ENCODE measurements around the gene ATXN7L1. TPM values are rescaled to one million over a fixed set of nuclear protein-coding genes. Genes with fewer than 3 reads are reported as not detected.

ATXN7L1 gene
- total and polyA plus RNA-seq, 2 of the 8 experiments (the other 6 are each of a cell fraction or from before 2014, with no cell fraction given): 14.3 to 34.0 TPM

DNA sequence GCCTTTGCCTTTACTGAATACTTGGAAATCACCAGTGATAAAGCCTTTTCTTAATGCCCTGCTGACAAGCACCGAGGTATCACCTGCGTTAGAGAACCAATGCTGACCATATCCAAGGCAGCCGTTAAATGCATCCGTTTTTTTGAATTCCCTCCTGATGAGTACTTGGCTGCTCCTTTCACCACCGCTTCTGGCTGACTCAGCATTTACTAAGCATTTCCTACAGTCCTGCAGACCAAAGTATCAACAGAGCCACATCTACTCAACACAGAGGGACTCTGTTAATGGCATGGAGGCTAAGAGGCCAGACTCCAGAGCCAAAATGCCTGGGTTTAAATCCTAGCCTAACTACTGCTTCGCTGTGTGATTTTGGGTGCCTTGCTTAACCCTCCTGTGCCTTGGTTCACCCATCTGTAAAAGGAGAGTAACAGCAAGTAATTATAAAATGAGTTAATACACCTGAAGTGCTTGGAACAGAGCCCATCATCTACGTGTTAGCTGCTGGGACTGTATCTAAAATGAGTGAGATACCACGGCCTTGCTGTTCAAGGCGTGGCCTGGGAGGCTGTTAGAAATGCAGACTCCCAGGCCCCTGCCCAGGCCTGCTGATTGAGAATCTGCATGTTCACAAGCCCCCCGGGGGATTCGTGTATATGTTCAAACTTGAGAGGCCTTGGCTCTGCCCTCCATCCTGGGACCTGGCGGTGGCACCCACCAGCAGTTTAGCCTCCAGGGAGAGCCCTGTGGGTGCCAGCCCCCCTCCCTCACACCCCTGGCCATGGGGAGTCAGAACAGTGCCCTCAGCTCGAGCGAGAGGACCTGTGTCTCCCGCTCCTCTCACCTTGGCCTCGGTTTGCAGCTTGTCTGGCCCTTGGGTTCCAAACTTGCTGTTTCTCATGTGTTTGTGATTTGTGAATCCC is 264.3 kb downstream of the ATXN7L1 start:
- Histone ChIP-seq H3K4ac (replicated peaks; ENCODE audit: insufficient read length, low read depth, low read length) (no peak overlapping the region), H2BK12ac (ENCODE audit: low read depth, low read length) (no peak overlapping the region), H4K5ac (ENCODE audit: insufficient read length, low read depth, low read length) (no peak overlapping the region), H3K79me1 (ENCODE audit: low read depth, low read length) (peaks cover 4% of the 10 kb centered on the region; the same call in 1 of the 2 replicates), H3K4me1 (replicated peaks in 1 of 4; ENCODE audit: control insufficient read depth in 3 of 4, insufficient read depth in 4 of 4, low read length in 3 of 4) (peaks cover 0 to 2% (median 0%) of the 10 kb centered on the region in 4 experiments; a peak in 2 of 7 replicates), H4K91ac (replicated peaks; ENCODE audit: insufficient read length, low read length) (no peak overlapping the region), H3K56ac (replicated peaks; ENCODE audit: insufficient read length, low read depth, low read length) (no peak overlapping the region), H2BK120ac (replicated peaks; ENCODE audit: low read depth, low read length) (no peak overlapping the region), H2AK5ac (ENCODE audit: low read depth, low read length) (no peak overlapping the region), H4K8ac (ENCODE audit: extremely low read depth, insufficient read depth, low read length) (no peak overlapping the region), H3K4me2 (ENCODE audit: insufficient read depth in 1 of 2, low read depth in 2 of 2, low read length in 2 of 2) (no peak overlapping the region), H3K27me3 (replicated peaks in 1 of 4; ENCODE audit: control insufficient read depth in 3 of 4, extremely low read depth in 1 of 4, insufficient read depth in 3 of 4, low read length in 3 of 4) (no peaks in the 10 kb centered on the region), H3K23me2 (ENCODE audit: low read depth, low read length) (no peaks in the 10 kb centered on the region), H4K20me1 (replicated peaks in 1 of 2; ENCODE audit: control insufficient read depth in 1 of 2, insufficient read depth in 2 of 2, low read length in 2 of 2) (peaks cover 0 to 4% of the 10 kb centered on the region in 2 experiments), H3K18ac (ENCODE audit: extremely low read depth, low read length) (no peak overlapping the region), H3K23ac (ENCODE audit: insufficient read length) (no peak overlapping the region), H2BK5ac (ENCODE audit: low read depth, low read length) (no peak overlapping the region; the same call in 1 of the 2 replicates), H3K36me3 (ENCODE audit: control insufficient read depth in 2 of 4, insufficient read depth in 4 of 4, low read length in 3 of 4) (peaks cover 8 to 43% (median 26%) of the 10 kb centered on the region in 4 experiments), H3K9me3 (ENCODE audit: insufficient read depth in 2 of 2, low read depth in 1 of 2, low read length in 1 of 2) (no peaks in the 10 kb centered on the region), H3K79me2 (ENCODE audit: control insufficient read depth in 1 of 2, insufficient read depth in 2 of 2, low read length in 2 of 2) (no peaks in the 10 kb centered on the region), H2BK20ac (ENCODE audit: low read length) (no peak overlapping the region), H3K9ac (replicated peaks in 1 of 4; ENCODE audit: extremely low read depth in 1 of 4, low read depth in 3 of 4, low read length in 3 of 4) (no peak overlapping the region), H2AFZ (ENCODE audit: low read length) (no peak overlapping the region), H3K4me3 (ENCODE audit: extremely low read depth in 1 of 4, insufficient read depth in 2 of 4, low read depth in 3 of 4, low read length in 4 of 4) (no peak overlapping the region), H3K14ac (ENCODE audit: insufficient read length) (no peak overlapping the region), H2BK15ac (ENCODE audit: low read length) (no peak overlapping the region), H3K27ac (ENCODE audit: low read depth, low read length) (no peak overlapping the region; the same call in 1 of the 2 replicates)
- peak; percentile 83 for TF ChIP-seq BACH1 (IDR thresholded peaks at IDR 0.05; ENCODE audit: low read length)
- 0 out of 3 replicates have a peak, but pooled peaks of 1 of the 2 experiments have one; percentile 5 for TF ChIP-seq POLR2A (IDR thresholded peaks at IDR 0.05; ENCODE audit: control extremely low read depth in 1 of 2, low read depth in 2 of 2, low read length in 2 of 2)
- TF ChIP-seq MAFK (IDR thresholded peaks at IDR 0.05; ENCODE audit: low read depth, low read length): peak; percentile 96
- no peak for TF ChIP-seq PHF8 (conservative IDR thresholded peaks at IDR 0.05; ENCODE audit: low read depth, low read length)
- TF ChIP-seq JUN (IDR thresholded peaks at IDR 0.05; ENCODE audit: low read depth, low read length): no peak
- ChIA-PET POLR2A (ENCODE audit: partially characterized antibody) (interaction anchor here (2.2 kb wide), 1 partner anchor 23 kb away, joined by 6 read pairs; no protein-coding TSS in a partner anchor), CTCF (ENCODE audit: partially characterized antibody) (interaction anchor here (1.6 kb wide), 1 partner anchor 45 kb away, joined by 4 read pairs; no protein-coding TSS in a partner anchor)
- 91% methylated on average over 16 of the region's 16 CpGs; no CpG with 5 or more reads in 1 of the 2 experiments for WGBS, 2 experiments (ENCODE audit: extremely low coverage in 1 of 2, insufficient coverage in 1 of 2, insufficient read length in 1 of 2, insufficient replicate concordance in 2 of 2, low coverage in 1 of 2, low lambda C conversion rate in 2 of 2, missing lambda C conversion rate in 1 of 2)
- DNase-seq (ENCODE audit: low read depth in 1 of 2, low spot score in 2 of 2) (no peak), FAIRE-seq (no peak)

Measured in H1 (cell line).